Left lung (tissue), 10 donors: ENCODE measurements around the gene OTP. TPM values are rescaled to one million over a fixed set of nuclear protein-coding genes. Genes with fewer than 3 reads are reported as not detected.

Experiments
- ATAC-seq: fragments of 200-7000 bp; cut with Tn5 transposase; one replicate; pipeline ENCODE4 v1.9.1; 2020; ENCODE audit warnings: moderate library complexity
- DNase-seq, 4 donors: peaks; one replicate each; pipeline ENCODE4 v3.0.0-alpha.2; 2013 to 2020
- H3K27ac ChIP-seq, 2 donors: fragments of 200-600 bp; sonication (generic) in 1 of 2; one replicate each; pipeline versions ENCODE4 v1.5.0 to v1.8.0; 2020 to 2021
- H3K27me3 ChIP-seq, 2 donors: fragments of 200-600 bp; sonication (generic) in 1 of 2; one replicate each; pipeline versions ENCODE4 v1.5.0 to v1.8.0; 2020 to 2021
- H3K36me3 ChIP-seq, 2 donors: fragments of 200-600 bp; sonication (generic) in 1 of 2; one replicate each; pipeline versions ENCODE4 v1.5.0 to v1.8.0; 2020 to 2021
- H3K4me1 ChIP-seq, 2 donors: fragments of 200-600 bp; one replicate each; pipeline ENCODE4 v1.8.0; 2021
- H3K4me3 ChIP-seq, 2 donors: fragments of 200-600 bp; sonication (generic) in 1 of 2; one replicate each; pipeline versions ENCODE4 v1.5.0 to v1.8.0; 2020 to 2021; ENCODE audit warnings: mild to moderate bottlenecking in 1 of 2
- H3K9me3 ChIP-seq, 2 donors: fragments of 200-600 bp; sonication (generic) in 1 of 2; one replicate each; pipeline versions ENCODE4 v1.5.0 to v1.8.0; 2020 to 2021
- intact Hi-C, 2 donors: fragments of 100-400 bp; cut with DNase I; formaldehyde crosslinking; loops; one replicate each; pipeline versions ENCODE4 v1.11.2 to v1.14.2; 2022
- polyA plus RNA-seq, 6 donors: library from polyadenylated mRNA; unstranded; fragments of 120-200 nt; gene quantifications; one replicate each; pipeline ENCODE4 v1.2.1, GENCODE V29; 2013; ENCODE audit not compliant: insufficient read length in 6 of 6
- total RNA-seq, 2 donors: library from RNA; stranded (reverse); fragmentation: NEBNext Ultra II Directional; extraction: Animal tissue kit (Norgen Biotek cat#: 25700); gene quantifications; one replicate each; pipeline ENCODE4 v1.2.1, GENCODE V29; 2021
- TF ChIP-seq, protein P1 (sequence below), 2 donors: fragments of 200-600 bp; sonication (generic) in 1 of 2; IDR thresholded peaks; one replicate each; pipeline versions ENCODE4 v1.5.0 to v1.8.0; 2021; ENCODE audit warnings: antibody characterized with exemption in 2 of 2
- donor health status: DM: no; HTN: yes; CAD: no.
- donor health status: DM: no; HTN: no; CAD: no.

Gene OTP
- total and polyA plus RNA-seq, 8 donors: not detected

GRCh38 chr5:77640589-77641396 lies 2.3 kb upstream of the OTP start:
- no peaks in the 10 kb centered on the region for H3K36me3 ChIP-seq
- H3K27ac ChIP-seq: no peak overlapping the region
- no peak for ATAC-seq
- no peaks in the 10 kb centered on the region for H3K9me3 ChIP-seq
- intact Hi-C loops: no loop called here
- TF ChIP-seq, protein P1, sequence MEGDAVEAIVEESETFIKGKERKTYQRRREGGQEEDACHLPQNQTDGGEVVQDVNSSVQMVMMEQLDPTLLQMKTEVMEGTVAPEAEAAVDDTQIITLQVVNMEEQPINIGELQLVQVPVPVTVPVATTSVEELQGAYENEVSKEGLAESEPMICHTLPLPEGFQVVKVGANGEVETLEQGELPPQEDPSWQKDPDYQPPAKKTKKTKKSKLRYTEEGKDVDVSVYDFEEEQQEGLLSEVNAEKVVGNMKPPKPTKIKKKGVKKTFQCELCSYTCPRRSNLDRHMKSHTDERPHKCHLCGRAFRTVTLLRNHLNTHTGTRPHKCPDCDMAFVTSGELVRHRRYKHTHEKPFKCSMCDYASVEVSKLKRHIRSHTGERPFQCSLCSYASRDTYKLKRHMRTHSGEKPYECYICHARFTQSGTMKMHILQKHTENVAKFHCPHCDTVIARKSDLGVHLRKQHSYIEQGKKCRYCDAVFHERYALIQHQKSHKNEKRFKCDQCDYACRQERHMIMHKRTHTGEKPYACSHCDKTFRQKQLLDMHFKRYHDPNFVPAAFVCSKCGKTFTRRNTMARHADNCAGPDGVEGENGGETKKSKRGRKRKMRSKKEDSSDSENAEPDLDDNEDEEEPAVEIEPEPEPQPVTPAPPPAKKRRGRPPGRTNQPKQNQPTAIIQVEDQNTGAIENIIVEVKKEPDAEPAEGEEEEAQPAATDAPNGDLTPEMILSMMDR (IDR thresholded peaks at IDR 0.05): no peak
- no peak overlapping the region for H3K4me3 ChIP-seq
- peak in 1 of 4 donors; percentile 60 for DNase-seq
- H3K4me1 ChIP-seq: peaks cover 0 to 48% of the 10 kb centered on the region in 2 donors
- H3K27me3 ChIP-seq: peaks cover 98 to 100% of the 10 kb centered on the region in 2 donors

- ATAC-seq (no peak), DNase-seq (peak in 1 of 4 donors; percentile 65)
Observed at GRCh38 chr5:77638763-77639671, 504 bp upstream of the OTP start.

DNA sequence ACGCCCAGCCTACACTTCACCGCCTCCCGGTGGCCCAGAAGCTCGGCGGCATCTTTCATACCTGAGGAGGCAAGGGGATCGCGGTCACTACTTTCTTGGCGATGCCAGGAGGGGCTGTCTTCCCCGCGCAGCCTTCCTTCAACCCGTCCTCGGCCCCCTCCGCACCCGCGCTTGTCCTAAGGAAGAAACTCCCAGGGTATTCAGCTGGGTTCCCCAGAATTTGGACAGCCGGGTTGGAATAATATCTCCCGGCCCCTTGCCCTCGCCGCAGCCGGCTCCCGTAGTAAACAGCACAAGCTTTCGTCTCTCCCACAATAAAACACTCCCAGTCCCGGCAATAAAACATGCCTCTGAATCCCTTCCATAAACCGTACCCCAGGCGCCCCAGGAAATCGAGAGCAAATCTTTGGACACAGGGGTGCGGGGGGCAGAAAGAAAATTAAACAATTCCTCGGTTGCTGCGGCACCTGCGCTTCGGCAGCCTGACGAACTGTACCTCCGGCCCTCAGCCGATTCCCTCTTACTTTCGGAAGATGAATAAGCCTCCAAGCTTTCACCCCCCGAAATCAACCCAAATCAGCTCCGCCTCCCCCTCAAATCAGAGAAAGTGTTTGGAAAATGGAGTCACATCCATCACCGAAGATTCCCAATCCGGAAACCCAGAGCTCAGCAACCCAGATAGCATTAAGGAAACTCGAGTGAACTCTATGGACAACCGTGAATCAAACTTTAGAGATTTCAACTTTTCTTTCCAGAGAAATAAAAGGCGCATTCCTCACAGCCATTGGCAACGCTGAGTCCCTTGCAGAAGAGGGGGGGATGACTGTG lies 1.1 kb downstream of the OTP start:
- TF ChIP-seq, protein P1 (IDR thresholded peaks at IDR 0.05): no peak
- H3K4me1 ChIP-seq: peaks cover 0 to 23% of the 10 kb centered on the region in 2 donors
- H3K27me3 ChIP-seq: peaks cover 100% of the 10 kb centered on the region in 2 donors
- DNase-seq (peak in 1 of 4 donors; percentile 54), ATAC-seq (no peak)
- no peak overlapping the region for H3K4me3 ChIP-seq
- no peaks in the 10 kb centered on the region for H3K36me3 ChIP-seq
- intact Hi-C loops: no loop called here
- H3K27ac ChIP-seq: no peak overlapping the region
- no peaks in the 10 kb centered on the region for H3K9me3 ChIP-seq

More at GRCh38 chr5:77638763-77639671, 504 bp upstream of the OTP start:
- H3K9me3 ChIP-seq: no peaks in the 10 kb centered on the region
- intact Hi-C loops: no loop called here
- H3K36me3 ChIP-seq: no peaks in the 10 kb centered on the region
- TF ChIP-seq, protein P1 (IDR thresholded peaks at IDR 0.05): no peak
- peaks cover 100% of the 10 kb centered on the region in 2 donors for H3K27me3 ChIP-seq
- H3K4me1 ChIP-seq: peaks cover 0 to 32% of the 10 kb centered on the region in 2 donors
- no peak overlapping the region for H3K4me3 ChIP-seq
- H3K27ac ChIP-seq: no peak overlapping the region

DNA sequence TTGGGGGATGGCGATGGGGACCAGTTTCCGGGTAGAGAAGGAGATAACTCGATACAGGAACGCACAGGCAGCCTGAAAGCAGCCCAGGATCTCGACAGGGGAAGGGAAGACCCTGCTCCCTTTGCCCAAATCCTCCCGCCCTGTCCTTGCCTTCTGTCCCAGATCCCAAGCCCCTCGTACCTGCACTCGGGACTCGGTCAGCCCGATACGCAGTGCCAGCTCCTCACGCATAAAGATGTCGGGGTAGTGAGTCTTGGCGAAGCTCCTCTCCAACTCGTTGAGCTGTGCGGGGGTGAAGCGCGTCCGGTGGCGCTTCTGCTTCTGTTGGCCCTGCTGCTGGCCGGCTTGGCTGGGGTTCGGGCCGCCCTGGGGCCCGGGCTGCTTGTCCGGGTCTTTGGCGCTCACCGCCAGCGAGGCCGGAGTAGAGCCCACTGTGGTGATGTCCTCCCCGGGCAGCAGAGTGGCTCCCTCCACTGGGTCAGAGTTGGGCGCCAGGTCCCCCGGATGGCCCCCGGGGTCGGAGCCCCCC lies 1.8 kb downstream of the OTP start:
- ATAC-seq (no peak), DNase-seq (peak in 1 of 4 donors; percentile 34)
- Histone ChIP-seq H3K27ac (no peak overlapping the region), H3K36me3 (no peaks in the 10 kb centered on the region), H3K4me1 (peaks cover 0 to 23% of the 10 kb centered on the region in 2 donors), H3K9me3 (no peaks in the 10 kb centered on the region), H3K4me3 (no peak overlapping the region), H3K27me3 (peaks cover 100% of the 10 kb centered on the region in 2 donors)
- intact Hi-C loops: no loop called here
- TF ChIP-seq, protein P1 (IDR thresholded peaks at IDR 0.05): no peak
